ENCODE results near the gene THAP10. TPM values are rescaled to one million over a fixed set of nuclear protein-coding genes. Genes with fewer than 3 reads are reported as not detected.
"Not testable (repeated sequence)": the region's sequence is repeated elsewhere in the genome, so short reads cannot be mapped to it uniquely, and the experiment has no call there.

The THAP10 gene
- total RNA-seq, result 1.2 and 3.3 TPM in 2 replicates

DNA sequence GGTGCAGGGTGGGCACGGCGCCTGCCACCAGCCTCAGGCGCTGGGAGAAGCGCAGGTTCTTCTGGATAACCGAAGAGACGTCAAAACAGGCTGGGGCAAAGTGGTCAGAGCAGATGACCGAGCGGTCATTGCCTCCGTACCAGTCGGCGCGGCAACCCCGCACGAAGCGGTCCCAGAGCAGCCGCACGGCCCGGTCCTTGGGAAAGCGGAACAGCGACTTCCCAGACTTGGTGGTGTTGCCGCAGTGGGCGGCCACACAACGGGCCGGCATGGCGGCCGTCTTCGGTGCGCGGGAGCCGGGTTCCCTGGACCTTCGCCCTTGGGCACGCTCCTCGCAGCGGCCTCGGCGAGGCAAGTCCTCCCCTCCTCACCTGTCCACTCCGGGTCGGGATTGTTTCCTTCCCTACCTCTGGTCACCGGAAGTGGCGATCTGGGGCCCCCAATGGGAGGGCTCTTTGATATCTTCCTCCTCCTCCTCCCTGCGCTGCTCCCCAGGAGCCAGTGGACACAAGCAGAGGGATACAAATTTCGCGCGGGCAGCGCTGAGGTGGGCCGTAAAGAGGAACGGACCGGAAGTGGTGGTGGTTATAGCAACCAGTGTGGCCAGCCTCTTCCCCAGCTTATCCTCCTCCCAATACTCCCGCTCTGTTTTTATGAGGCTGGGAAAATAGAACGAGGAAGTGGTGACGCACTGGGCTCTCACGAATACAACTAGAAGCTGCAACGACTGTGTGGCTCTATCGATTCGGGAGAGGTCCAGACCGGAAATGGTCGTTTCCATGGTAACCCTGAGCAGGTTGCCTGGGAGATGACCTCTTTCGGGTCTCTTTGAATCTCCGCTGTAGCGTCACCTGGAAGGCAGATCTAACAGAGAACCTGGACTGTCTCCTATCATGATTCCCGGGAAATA is at the start of gene THAP10, which contains the start of gene LRRC49:
Gene THAP10, minus strand, starts transcription at position 432 of the 910 bp plus-strand sequence. Its CDS starts 161 bp downstream, at position 271.
Gene LRRC49, plus strand, starts transcription at position 825 of the 910 bp plus-strand sequence. Its CDS starts 69 bp downstream, at position 894.
- DNase-seq (ENCODE audit: low read depth, low spot score), result peak; percentile 92

DNA sequence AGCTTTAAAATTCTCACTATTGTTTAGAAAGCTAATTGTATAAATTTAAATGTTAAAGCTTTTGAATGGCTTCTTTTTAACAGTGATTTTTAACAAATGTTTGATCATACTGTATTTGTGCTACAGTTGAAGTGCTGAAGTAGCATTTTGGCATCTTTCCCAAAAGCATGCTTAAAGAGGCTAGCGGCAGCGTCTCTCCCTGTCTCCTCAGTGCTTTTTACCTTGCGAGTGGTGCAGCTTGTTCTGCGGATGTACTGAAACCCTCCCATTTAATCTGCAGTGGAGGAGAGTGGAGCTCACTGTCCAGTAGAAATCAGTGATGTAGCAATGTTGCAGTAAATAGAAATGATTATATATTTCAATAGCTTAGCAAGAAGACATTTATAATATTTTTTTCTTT is 44.1 kb upstream of the THAP10 start:
- DNase-seq (ENCODE audit: low read depth, low spot score), result no peak

DNA sequence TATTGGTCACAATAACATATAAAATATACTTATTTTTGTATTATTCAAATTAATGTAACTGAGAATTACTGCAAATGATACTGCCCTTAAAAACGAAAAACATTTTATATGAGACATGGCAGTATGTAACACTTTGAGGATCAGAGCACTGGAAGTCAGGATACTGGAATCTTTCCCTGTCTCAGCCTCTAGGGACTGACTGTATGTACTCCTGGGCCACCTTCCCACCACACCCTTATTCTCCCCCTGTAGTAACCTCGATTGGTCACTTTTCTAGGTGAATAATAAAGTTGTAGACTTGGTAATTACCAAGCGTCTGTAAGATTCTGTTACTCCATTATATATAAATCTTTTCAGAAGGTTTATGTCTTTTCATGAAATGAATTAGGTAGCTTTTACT is 43.4 kb upstream of the THAP10 start:
- no peak for DNase-seq (ENCODE audit: low read depth, low spot score)

DNA sequence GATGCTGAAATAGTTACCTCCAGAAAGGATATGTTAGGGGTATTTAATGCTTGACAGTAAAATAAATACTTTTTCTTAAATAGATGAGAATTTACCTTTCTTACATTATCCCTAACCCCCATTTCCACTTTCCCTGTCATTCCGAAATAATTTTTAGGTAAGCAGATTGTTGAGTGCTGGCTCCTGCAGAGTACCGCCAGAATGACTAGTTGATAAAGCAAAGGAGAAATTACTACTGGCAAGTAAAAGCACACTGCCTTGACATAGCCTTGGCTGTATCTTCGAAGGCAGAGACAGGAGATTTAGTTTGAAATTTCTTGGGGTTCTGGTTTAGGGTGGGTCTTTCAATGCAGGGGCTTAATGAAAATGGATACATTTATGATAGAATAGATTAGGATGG is 41.2 kb upstream of the THAP10 start:
- DNase-seq (ENCODE audit: low read depth, low spot score), result no peak

DNA sequence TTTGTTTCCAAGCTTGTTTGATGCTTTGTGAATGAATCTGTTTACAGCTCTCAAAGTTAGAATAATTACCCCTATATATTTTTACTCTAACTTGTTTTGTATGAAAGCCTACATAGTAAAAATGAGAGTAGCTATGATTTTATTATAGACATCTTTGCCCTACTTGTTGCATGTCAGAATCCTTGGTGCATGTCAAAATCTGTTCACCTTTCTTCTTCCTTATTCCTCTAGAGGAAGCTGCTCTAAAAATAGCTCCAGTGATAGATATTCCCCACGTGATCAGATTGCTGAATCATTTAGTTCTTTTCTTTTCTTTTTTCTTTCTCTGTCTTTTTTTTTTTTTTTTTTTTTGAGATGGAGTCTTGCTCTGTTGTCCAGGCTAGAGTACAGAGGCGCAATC is 40.2 kb upstream of the THAP10 start:
- no peak for DNase-seq (ENCODE audit: low read depth, low spot score)

DNA sequence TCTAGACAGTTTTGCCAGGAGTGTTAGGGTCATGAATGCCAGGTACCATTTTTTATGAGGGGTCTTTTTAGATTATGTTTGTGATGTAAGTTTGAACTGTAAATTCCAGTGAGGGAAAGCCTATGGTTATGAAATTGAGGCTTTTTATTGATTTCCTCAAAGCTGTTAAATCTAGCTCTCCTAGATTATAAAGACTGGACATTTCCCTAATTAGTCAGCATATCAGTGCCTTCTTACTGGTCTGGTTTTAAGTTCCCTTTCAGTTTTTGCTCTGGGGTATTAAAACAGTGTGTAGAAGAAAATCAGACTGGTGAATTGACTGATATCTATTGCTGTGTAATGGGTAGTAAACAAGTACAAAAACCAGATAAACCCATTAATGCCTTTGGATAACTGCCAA is 39.6 kb upstream of the THAP10 start:
- DNase-seq (ENCODE audit: low read depth, low spot score), result no peak

DNA sequence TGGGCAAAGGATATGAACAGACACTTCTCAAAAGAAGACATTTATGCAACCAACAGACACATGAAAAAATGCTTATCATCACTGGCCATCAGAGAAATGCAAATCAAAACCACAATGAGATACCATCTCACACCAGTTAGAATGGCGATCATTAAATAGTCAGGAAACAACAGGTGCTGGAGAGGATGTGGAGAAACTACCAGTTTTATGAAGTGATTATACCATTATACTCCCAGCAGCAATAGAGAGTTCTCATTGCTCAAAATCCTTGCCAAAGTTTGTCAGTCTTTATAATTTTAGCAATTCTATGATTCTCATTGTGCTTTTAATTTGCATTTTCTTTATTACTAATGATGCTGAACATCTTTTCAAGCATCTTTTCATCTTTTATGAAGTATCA is 34.7 kb upstream of the THAP10 start:
- DNase-seq (ENCODE audit: low read depth, low spot score), result not testable (repeated sequence)

DNA sequence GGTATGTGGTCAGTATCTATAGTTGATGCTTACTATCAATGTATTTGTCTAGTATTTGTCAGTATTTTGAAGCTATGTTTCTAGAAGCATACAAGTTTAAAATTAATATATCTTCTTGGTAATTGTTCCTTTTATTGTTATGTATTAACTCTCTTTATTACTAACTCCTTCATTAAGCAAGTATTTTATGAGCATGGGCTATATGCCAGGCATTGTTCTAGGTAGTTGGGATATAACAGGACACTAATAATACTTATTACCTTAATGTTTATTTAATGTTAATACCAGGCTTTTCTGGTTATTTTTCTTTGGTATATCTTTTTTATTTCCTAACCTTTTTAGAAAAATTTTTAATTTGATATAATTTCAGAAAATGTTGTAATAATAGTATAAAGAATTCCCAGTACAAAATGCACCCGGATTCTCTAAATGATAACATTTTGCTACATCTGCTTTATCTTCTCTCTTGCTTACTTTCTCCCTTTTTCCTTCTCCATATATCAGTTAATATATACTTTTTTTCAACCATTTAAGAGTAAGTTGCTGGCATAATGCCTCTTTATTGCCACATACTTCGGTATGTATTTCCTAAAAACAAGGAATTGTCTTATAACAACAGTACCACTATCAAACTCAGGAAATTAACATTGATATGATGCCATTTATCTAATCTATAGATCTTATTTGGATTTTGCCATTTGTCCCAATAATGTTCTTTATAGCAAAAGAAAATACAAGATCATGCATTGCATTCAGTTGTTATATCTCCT is 31.3 kb upstream of the THAP10 start:
- no peak for DNase-seq (ENCODE audit: low read depth, low spot score)

DNA sequence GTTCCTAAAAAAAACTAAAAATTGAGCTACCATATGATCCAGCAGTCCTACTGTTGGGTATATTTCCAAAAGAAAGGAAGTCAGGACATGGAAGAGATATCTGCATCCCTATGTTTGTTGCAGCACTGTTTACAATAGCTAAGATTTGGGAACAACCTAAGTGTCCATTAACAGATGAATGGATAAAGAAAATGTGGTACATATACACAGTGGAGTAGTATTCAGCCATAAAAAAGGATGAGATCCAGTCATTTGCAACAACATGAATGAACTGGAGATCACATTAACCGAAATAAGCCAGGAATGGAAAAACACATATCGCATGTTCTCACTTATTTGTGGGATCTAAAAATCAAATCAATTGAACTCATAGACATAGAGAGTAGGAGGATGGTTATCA is 29.9 kb upstream of the THAP10 start:
- DNase-seq (ENCODE audit: low read depth, low spot score), result no peak

DNA sequence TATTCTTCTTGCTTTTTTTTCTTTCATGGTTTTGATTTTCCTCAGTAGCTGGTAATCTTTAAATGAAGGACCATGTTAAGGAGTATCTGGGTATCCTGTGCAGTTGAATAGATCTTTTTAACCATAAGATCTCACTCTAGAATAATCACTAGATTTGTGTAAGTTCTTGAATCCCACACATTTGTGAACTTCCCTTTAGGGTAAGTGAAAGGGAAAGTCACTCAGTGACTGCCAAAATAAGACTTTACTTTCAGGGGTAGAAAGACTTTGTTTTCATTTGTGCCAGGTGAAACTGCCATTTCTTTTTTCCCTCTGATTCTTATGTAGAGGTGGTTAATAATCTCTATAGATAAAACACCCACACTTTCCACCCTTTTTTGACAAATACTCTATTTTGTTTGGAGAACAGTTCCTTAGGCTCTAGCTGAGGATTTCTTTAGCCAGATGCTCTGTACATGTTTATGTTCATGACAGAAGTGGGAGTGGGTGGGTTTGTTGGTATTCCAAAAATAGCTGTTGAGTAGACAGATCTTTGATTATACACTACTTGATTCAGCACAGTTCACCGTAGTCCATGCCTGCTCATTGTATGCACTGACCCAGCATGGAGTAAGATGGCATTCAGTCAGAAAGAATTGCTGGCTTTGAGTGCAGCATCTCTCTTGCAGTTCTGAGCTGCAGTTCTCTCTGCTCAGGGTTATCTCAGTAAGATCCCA is 28.9 kb upstream of the THAP10 start:
- no peak for DNase-seq (ENCODE audit: low read depth, low spot score)

DNA sequence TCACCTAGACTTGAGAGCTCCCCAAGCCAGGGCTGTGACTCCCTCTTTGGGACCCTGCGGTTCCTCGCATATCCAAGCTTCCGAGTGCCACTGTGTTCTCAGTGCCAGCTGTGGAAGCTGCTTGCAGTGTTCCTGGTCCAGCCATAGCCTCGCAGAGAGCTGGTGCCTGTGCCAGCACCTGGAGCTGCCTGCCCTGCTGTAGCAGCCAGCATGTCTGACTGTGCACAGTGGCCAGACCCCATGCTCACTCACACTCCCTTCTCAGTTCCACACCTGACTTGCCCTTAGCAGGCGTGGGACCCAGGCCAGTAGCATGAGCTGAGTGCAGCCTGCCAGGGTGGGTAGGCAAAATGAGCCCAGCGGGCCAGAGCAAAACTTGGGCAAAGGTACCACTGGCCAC is 25.7 kb upstream of the THAP10 start:
- no peak for DNase-seq (ENCODE audit: low read depth, low spot score)

DNA sequence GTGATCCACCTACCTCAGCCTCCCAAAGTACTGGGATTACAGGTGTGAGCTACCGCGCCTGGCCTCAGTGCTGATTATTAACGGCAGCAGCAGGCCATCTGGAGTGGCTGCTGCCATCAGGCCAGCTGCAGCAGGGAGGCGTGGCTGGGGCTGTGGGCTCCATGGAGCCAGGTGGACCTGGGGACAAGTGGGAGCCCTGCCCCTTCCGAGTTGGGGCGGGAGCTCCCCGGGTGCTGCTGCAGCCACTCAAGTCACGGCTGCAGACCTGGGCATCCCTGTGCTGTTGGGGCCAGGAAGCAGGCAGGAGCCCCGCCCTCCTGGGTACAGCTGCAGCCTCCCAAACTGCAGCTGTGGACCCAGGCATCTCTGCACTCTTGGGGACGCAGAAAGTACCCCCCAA is 24.3 kb upstream of the THAP10 start:
- no peak for DNase-seq (ENCODE audit: low read depth, low spot score)

DNA sequence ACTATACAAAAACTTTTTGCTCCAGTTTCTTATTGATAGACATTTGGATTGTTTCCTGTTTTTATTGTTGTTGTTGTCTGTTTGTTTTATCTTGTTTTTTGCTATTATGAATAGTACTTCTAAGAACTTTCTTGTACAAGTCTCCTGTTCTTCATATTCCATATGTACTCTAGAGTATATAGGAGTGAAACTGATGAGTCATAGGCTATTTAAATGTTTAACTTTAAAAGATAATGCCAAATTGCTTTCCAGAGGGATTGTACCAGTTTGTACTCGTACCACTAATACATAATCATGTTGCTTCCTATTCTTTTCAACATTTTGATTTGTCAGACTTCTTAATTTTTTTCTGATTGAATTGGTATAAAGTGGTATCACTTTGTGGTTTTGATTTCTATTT is 20.0 kb upstream of the THAP10 start:
- DNase-seq (ENCODE audit: low read depth, low spot score), result no peak

DNA sequence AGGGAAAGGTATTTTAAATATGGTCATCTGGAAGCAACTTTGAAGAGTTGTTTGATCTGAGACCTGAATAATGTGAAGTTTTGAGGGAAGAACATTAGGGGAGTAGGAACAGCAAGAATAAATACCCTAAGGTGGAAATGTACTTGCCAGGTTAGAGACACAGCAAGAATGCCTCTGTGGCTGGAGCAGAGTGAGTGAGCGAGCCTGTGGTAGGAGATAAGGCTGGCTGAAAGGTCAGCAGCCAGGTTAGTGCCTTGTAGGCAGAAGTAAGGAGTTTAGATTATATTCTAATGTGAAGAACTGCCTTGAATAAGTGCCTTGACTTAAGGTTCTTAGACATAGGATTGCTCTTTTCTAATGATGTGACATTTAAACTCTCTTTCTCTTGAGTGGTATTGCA is 18.7 kb upstream of the THAP10 start:
- no peak for DNase-seq (ENCODE audit: low read depth, low spot score)

DNA sequence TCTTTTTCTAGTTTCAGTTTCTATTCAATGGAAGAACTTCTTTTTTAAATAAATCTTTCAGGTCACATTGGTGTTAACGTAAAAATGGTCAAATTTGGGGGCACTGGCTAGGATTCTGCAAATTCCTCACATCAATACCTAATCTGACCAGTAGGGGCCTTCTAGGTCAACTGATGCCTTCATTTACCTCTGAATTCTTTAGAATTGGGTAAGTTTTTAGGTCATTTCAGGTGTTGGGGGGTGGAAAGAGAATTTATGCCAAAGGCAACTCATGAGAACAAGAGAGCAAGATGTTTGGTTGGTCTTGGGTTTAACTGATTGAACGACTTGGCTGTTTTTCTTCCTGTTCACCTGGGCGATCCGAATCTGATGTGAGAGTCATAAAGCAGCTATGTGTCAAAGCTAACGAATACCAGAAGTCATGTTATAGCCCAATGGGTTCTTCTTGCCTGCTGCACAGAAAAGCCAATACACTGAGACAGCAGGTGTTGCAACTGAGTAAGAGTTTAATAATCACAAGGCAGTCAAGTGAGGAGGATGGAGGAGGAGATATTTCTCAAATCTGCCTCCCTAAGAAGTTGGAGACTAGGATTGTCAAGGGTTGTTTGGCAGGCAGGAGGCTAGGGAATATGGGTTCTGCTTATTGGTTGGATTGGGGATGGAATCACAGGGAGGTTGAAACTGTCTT is 15.7 kb upstream of the THAP10 start:
- DNase-seq (ENCODE audit: low read depth, low spot score), result no peak

DNA sequence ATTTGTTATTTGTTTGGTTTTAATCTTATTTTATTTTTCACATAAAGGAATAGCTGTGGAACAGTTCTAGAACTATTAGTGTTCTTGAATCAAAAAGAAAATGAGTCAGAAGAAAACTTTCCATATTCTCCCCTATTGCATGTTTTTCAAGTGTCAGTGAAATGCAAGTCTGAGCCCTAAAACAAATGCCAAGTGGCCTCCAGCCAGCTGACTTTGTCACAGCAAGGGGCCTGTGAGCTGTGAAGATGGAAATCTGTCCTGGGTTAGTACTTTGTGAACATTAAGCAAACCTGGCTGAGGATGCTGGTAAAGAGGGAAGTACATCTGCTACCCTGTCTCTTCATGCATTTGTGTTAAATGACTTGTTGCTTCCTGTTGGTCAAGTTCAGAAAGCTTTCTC is 14.6 kb upstream of the THAP10 start:
- no peak for DNase-seq (ENCODE audit: low read depth, low spot score)

DNA sequence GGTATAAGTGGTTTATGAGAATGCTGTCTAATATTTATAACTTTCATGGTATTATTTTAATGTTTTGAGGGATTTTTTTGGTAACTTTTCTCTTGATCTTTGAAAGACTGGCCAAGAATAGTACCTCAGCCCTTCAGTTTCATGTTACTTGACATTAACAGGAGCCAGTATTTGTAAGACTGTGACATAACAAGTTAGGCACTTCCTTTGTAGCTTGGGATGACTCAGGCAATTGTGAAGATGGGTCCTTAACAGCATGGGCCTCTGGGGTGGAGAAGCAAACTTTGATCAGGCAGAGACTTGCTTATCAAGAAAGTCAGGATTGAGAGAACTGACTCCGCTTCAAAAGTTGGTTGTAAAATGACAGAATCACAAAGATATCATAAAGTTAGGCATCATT is 9.9 kb upstream of the THAP10 start:
- peak; percentile 51 for DNase-seq (ENCODE audit: low read depth, low spot score)

DNA sequence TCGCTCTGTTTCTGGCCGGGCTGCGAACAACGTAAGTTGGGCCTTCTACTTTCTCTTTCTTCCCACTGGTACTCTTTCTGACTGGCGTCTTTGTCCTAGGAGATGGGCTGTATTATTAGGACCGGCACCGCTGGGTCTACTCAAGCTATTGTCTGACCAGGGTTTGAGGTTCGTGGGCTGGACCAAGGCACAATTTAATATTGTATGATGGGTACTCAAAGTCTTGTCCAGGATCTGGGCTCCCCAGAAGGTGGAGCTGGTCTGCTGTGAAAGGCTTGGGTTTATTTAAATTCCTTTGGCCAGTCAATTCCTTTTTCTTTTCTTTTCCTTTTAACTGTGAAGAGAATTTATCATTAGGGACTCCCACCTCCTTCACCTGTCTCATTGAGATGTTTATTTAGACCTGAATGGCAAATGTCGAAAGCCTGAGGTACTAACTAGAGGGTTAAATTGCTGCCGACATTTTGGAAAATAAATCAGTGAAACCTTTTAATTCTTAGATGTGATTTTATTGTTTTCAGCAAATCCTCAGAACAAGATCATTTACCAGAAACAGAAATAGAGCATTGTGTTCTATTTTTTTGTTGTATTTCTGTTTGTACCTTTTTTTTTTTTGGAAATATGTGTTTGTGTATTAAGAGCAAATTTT is 803 bp upstream of the THAP10 start:
- DNase-seq (ENCODE audit: low read depth, low spot score), result peak; percentile 40

DNA sequence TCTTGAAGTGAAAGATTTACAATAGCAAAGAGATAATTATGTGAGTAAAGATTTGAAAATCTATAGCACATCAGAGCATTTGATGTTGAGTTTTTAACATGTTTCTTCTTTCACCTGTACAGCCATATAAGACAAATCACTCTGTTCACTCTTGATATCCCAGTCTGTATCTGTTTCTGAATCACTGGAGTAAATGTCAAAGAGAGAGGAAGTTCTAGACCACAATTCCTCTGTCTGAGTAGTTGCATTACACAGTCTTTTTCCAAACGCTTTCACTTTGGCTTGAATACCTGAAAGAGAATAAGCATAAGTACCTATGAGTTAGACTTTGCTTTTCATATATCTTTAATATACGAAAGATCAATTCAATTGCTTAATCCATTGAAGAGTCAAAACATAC is 9.9 kb downstream of the THAP10 start:
- DNase-seq (ENCODE audit: low read depth, low spot score), result no peak

DNA sequence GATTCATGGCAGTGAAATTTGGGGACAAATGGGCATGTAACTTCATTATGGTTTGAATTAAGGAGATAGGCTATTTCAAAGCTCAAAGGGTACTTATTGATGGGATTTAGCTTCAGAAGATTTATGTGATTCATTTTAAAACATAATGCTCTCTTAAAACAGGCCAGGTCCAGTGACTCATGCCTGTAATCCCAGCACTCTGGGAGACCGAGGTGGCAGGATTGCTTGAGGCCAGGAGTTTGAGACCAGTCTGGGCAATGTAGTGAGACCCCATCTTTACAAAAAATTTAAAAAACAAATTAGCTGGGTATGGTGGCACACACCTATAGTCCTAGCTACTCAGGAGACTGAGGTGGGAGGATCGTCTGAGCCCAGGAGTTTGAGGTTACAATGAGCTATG is 11.5 kb downstream of the THAP10 start:
- no peak for DNase-seq (ENCODE audit: low read depth, low spot score)

DNA sequence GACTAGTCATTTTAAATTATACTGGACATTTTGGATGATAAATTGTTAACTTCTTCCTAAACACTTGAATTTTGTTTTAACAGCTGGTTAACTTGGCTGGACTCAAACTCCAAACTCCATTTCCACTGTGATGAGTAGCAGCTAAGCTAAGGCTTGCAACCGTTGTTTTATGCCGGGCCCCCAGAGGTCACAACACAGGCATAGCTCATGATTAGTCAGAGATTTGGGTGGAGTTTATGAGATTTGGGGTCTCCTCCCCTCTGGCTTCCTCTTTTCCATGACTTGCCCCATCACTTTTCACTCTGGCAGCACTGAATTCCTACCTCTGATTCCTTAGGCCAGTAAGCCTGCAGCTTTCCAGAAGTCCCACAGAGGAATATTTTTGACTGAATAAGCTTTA is 12.8 kb downstream of the THAP10 start:
- DNase-seq (ENCODE audit: low read depth, low spot score), result peak; percentile 49
